Glutamatergic neuron (in vitro differentiated cells): ENCODE data around the gene SZRD1. TPM values are rescaled to one million over a fixed set of nuclear protein-coding genes. Genes with fewer than 3 reads are reported as not detected.

Experiments
- DNase-seq: peaks from one replicate; pipeline ENCODE4 v3.0.0; 2022
- H3K27ac Mint-ChIP-seq: one replicate; pipeline ENCODE4 v1.8.0; 2020; ENCODE audit warnings: mild to moderate bottlenecking, mixed read lengths, inconsistent platforms; ENCODE audit not compliant: unreplicated experiment
- H3K27me3 Mint-ChIP-seq: one replicate; pipeline ENCODE4 v1.8.0; 2020; ENCODE audit warnings: mild to moderate bottlenecking, moderate library complexity, mixed read lengths, inconsistent platforms; ENCODE audit not compliant: unreplicated experiment
- H3K36me3 Mint-ChIP-seq: one replicate; pipeline ENCODE4 v1.8.0; 2020; ENCODE audit warnings: mild to moderate bottlenecking, mixed read lengths, inconsistent platforms; ENCODE audit not compliant: unreplicated experiment
- H3K4me1 Mint-ChIP-seq: one replicate; pipeline ENCODE4 v1.8.0; 2020; ENCODE audit warnings: mild to moderate bottlenecking, low read depth, mixed read lengths, inconsistent platforms; ENCODE audit not compliant: unreplicated experiment
- H3K4me3 Mint-ChIP-seq: one replicate; pipeline ENCODE4 v1.8.0; 2020; ENCODE audit warnings: mild to moderate bottlenecking, mixed read lengths, inconsistent platforms; ENCODE audit not compliant: unreplicated experiment
- H3K9me3 Mint-ChIP-seq: one replicate; pipeline ENCODE4 v1.8.0; 2020; ENCODE audit warnings: mild to moderate bottlenecking, moderate library complexity, mixed read lengths, inconsistent platforms; ENCODE audit not compliant: unreplicated experiment
- CTCF ChIP-seq: fragments of 200-600 bp; sonication (generic); IDR thresholded peaks from one replicate; pipeline ENCODE4 v1.5.0; 2021; ENCODE audit not compliant: partially characterized antibody, unreplicated experiment
- total RNA-seq: library from RNA; stranded (reverse); fragmentation: NEBNext Ultra II Directional; extraction: Animal tissue kit (Norgen Biotek cat#: 25700); gene quantifications from one replicate; pipeline ENCODE4 v1.2.1, GENCODE V29; 2021; ENCODE audit not compliant: unreplicated experiment

Gene SZRD1
- total RNA-seq, 1 donor from 2014 or later = 64.5 TPM

- Mint-ChIP-seq H3K4me3 (no peak overlapping the region), H3K9me3 (peaks cover 5% of the 10 kb centered on the region), H3K36me3 (no peaks in the 10 kb centered on the region), H3K4me1 (peaks cover 34% of the 10 kb centered on the region), H3K27ac (peak overlapping the region; percentile 66), H3K27me3 (peaks cover 6% of the 10 kb centered on the region)
- no peak for TF ChIP-seq CTCF
- DNase-seq = no peak
Observed at GRCh38 chr1:16396591-16396990, 29.5 kb downstream of the SZRD1 start.

- no peak overlapping the region for H3K4me3 Mint-ChIP-seq
- TF ChIP-seq CTCF = no peak
- no peak for DNase-seq
- no peaks in the 10 kb centered on the region for H3K36me3 Mint-ChIP-seq
- H3K9me3 Mint-ChIP-seq = peaks cover 5% of the 10 kb centered on the region
- peak overlapping the region; percentile 66 for H3K27ac Mint-ChIP-seq
- H3K4me1 Mint-ChIP-seq = peaks cover 32% of the 10 kb centered on the region
- peaks cover 6% of the 10 kb centered on the region for H3K27me3 Mint-ChIP-seq
Observed at GRCh38 chr1:16397120-16397519, 30.1 kb downstream of the SZRD1 start.

- H3K27me3 Mint-ChIP-seq = peaks cover 6% of the 10 kb centered on the region
- peaks cover 5% of the 10 kb centered on the region for H3K9me3 Mint-ChIP-seq
- no peaks in the 10 kb centered on the region for H3K36me3 Mint-ChIP-seq
- peaks cover 24% of the 10 kb centered on the region for H3K4me1 Mint-ChIP-seq
- H3K27ac Mint-ChIP-seq = peak overlapping the region; percentile 93
- peak; percentile 60 for DNase-seq
- H3K4me3 Mint-ChIP-seq = peak overlapping the region; percentile 61
- no peak for TF ChIP-seq CTCF
Observed at GRCh38 chr1:16398371-16398953, 31.4 kb downstream of the SZRD1 start.

GRCh38 chr1:16402742-16403141, 35.7 kb downstream of the SZRD1 start:
- no peaks in the 10 kb centered on the region for H3K36me3 Mint-ChIP-seq
- no peak overlapping the region for H3K27ac Mint-ChIP-seq
- H3K4me3 Mint-ChIP-seq = no peak overlapping the region
- no peak for DNase-seq
- H3K4me1 Mint-ChIP-seq = peaks cover 9% of the 10 kb centered on the region
- peaks cover 6% of the 10 kb centered on the region for H3K27me3 Mint-ChIP-seq
- peaks cover 8% of the 10 kb centered on the region for H3K9me3 Mint-ChIP-seq
- no peak for TF ChIP-seq CTCF

- no peak for DNase-seq
- no peak for TF ChIP-seq CTCF
- Mint-ChIP-seq H3K27me3 (peaks cover 2% of the 10 kb centered on the region), H3K4me1 (no peaks in the 10 kb centered on the region), H3K9me3 (peaks cover 2% of the 10 kb centered on the region), H3K27ac (no peak overlapping the region), H3K36me3 (no peaks in the 10 kb centered on the region), H3K4me3 (no peak overlapping the region)
Observed at GRCh38 chr1:16405441-16405840, 38.4 kb downstream of the SZRD1 start.
